Measurements from ENCODE around the gene KCNE4. TPM values are rescaled to one million over a fixed set of nuclear protein-coding genes. Genes with fewer than 3 reads are reported as not detected.

KCNE4 gene
- total RNA-seq, 1 donor from 2014 or later: 3.5 TPM

GRCh38 chr2:223020971-223021675 lies 30.9 kb upstream of the KCNE4 start:
- H3K4me1 Mint-ChIP-seq (ENCODE audit: unreplicated experiment): peaks cover 4% of the 10 kb centered on the region
- DNase-seq (ENCODE audit: extremely low spot score, unreplicated experiment): no peak

GRCh38 chr2:223026357-223027110 lies 25.5 kb upstream of the KCNE4 start:
- no peaks in the 10 kb centered on the region for H3K27me3 Mint-ChIP-seq (ENCODE audit: unreplicated experiment)
- H3K9me3 Mint-ChIP-seq (ENCODE audit: unreplicated experiment): no peaks in the 10 kb centered on the region
- H3K36me3 Mint-ChIP-seq (ENCODE audit: unreplicated experiment): no peaks in the 10 kb centered on the region
- H3K4me3 Mint-ChIP-seq (ENCODE audit: unreplicated experiment): no peak overlapping the region
- peaks cover 21% of the 10 kb centered on the region for H3K4me1 Mint-ChIP-seq (ENCODE audit: unreplicated experiment)
- peak overlapping the region; percentile 90 for H3K27ac Mint-ChIP-seq (ENCODE audit: unreplicated experiment)
- no peak for DNase-seq (ENCODE audit: extremely low spot score, unreplicated experiment)
- TF ChIP-seq CTCF (IDR thresholded peaks at IDR 0.05): no peak

More at GRCh38 chr2:223020971-223021675, 30.9 kb upstream of the KCNE4 start:
- Mint-ChIP-seq H3K4me3 (ENCODE audit: unreplicated experiment) (no peak overlapping the region), H3K9me3 (ENCODE audit: unreplicated experiment) (no peaks in the 10 kb centered on the region), H3K36me3 (ENCODE audit: unreplicated experiment) (no peaks in the 10 kb centered on the region), H3K27ac (ENCODE audit: unreplicated experiment) (no peak overlapping the region), H3K27me3 (ENCODE audit: unreplicated experiment) (no peaks in the 10 kb centered on the region)
- TF ChIP-seq CTCF (IDR thresholded peaks at IDR 0.05): no peak

GRCh38 chr2:223027442-223027841 lies 24.5 kb upstream of the KCNE4 start:
- no peak for DNase-seq (ENCODE audit: extremely low spot score, unreplicated experiment)
- Mint-ChIP-seq H3K27me3 (ENCODE audit: unreplicated experiment) (no peaks in the 10 kb centered on the region), H3K4me3 (ENCODE audit: unreplicated experiment) (no peak overlapping the region), H3K4me1 (ENCODE audit: unreplicated experiment) (peaks cover 21% of the 10 kb centered on the region), H3K9me3 (ENCODE audit: unreplicated experiment) (peaks cover 9% of the 10 kb centered on the region), H3K27ac (ENCODE audit: unreplicated experiment) (peak overlapping the region; percentile 90), H3K36me3 (ENCODE audit: unreplicated experiment) (peaks cover 5% of the 10 kb centered on the region)
- no peak for TF ChIP-seq CTCF (IDR thresholded peaks at IDR 0.05)

- Mint-ChIP-seq H3K27me3 (ENCODE audit: unreplicated experiment) (no peaks in the 10 kb centered on the region), H3K27ac (ENCODE audit: unreplicated experiment) (no peak overlapping the region), H3K4me1 (ENCODE audit: unreplicated experiment) (peaks cover 25% of the 10 kb centered on the region), H3K36me3 (ENCODE audit: unreplicated experiment) (peaks cover 10% of the 10 kb centered on the region), H3K4me3 (ENCODE audit: unreplicated experiment) (no peak overlapping the region), H3K9me3 (ENCODE audit: unreplicated experiment) (peaks cover 12% of the 10 kb centered on the region)
- no peak for DNase-seq (ENCODE audit: extremely low spot score, unreplicated experiment)
- no peak for TF ChIP-seq CTCF (IDR thresholded peaks at IDR 0.05)
Observed at GRCh38 chr2:223029287-223029686, 22.7 kb upstream of the KCNE4 start.
